ENCODE measurements around the gene TOGARAM1. TPM values are rescaled to one million over a fixed set of nuclear protein-coding genes. Genes with fewer than 3 reads are reported as not detected.

Gene TOGARAM1
- total RNA-seq, 1 experiment from 2014 or later = 15.1 TPM

GRCh38 chr14:45083617-45083975 lies 121.6 kb downstream of the TOGARAM1 start:
- intact Hi-C loops (cut with micrococcal nuclease; ENCODE audit: unreplicated experiment) = loop anchor here (1.0 to 10.0 kb wide), 2 partner anchors 11 to 169 kb away; no protein-coding TSS in a partner anchor
- no peaks in the 10 kb centered on the region for H3K9me3 Mint-ChIP-seq (ENCODE audit: low read depth, unreplicated experiment)
- TF ChIP-seq CTCF (IDR thresholded peaks at IDR 0.05; ENCODE audit: unreplicated experiment) = no peak
- H3K27me3 Mint-ChIP-seq (ENCODE audit: unreplicated experiment) = no peaks in the 10 kb centered on the region
- peaks cover 34% of the 10 kb centered on the region for H3K4me1 Mint-ChIP-seq (ENCODE audit: low read depth, unreplicated experiment)
- H3K36me3 Mint-ChIP-seq (ENCODE audit: insufficient read depth, unreplicated experiment) = peaks cover 18% of the 10 kb centered on the region
- CTCF ChIA-PET = no interaction called here
- peak overlapping the region; percentile 96 for H3K4me3 Mint-ChIP-seq (ENCODE audit: low read depth, unreplicated experiment)
- H3K27ac Mint-ChIP-seq (ENCODE audit: unreplicated experiment) = peak overlapping the region; percentile 87
- BruUV-seq (replicated peaks) = no TSS peak
- no peak for DNase-seq

- Mint-ChIP-seq H3K9me3 (ENCODE audit: low read depth, unreplicated experiment) (no peaks in the 10 kb centered on the region), H3K4me3 (ENCODE audit: low read depth, unreplicated experiment) (peak within 1 kb of the TSS; percentile 96), H3K27me3 (ENCODE audit: unreplicated experiment) (no peaks in the 10 kb centered on the region), H3K27ac (ENCODE audit: unreplicated experiment) (peak within 1 kb of the TSS; percentile 87), H3K36me3 (ENCODE audit: insufficient read depth, unreplicated experiment) (peaks cover 18% of the 10 kb centered on the region), H3K4me1 (ENCODE audit: low read depth, unreplicated experiment) (peaks cover 34% of the 10 kb centered on the region)
- BruUV-seq (replicated peaks) = TSS peak; percentile 52
- intact Hi-C loops (cut with micrococcal nuclease; ENCODE audit: unreplicated experiment) = loop anchor here (1.0 to 10.0 kb wide), 3 partner anchors 12 to 169 kb away; partner anchors contain the start of gene TOGARAM1
- CTCF ChIA-PET = no interaction called here
- no peak for TF ChIP-seq CTCF (IDR thresholded peaks at IDR 0.05; ENCODE audit: unreplicated experiment)
- peak; percentile 96 for DNase-seq
Observed at GRCh38 chr14:45083976-45084722, 122.2 kb downstream of the TOGARAM1 start, which contains the start of gene PRPF39. PRPF39 (plus strand) TSS chr14:45084116; CDS start chr14:45095240, 11,124 bp downstream.

- no peak for TF ChIP-seq CTCF (IDR thresholded peaks at IDR 0.05; ENCODE audit: unreplicated experiment)
- H3K36me3 Mint-ChIP-seq (ENCODE audit: insufficient read depth, unreplicated experiment) = peaks cover 18% of the 10 kb centered on the region
- H3K9me3 Mint-ChIP-seq (ENCODE audit: low read depth, unreplicated experiment) = no peaks in the 10 kb centered on the region
- CTCF ChIA-PET = no interaction called here
- peak overlapping the region; percentile 96 for H3K4me3 Mint-ChIP-seq (ENCODE audit: low read depth, unreplicated experiment)
- no TSS peak for BruUV-seq (replicated peaks)
- H3K27me3 Mint-ChIP-seq (ENCODE audit: unreplicated experiment) = no peaks in the 10 kb centered on the region
- intact Hi-C loops (cut with micrococcal nuclease; ENCODE audit: unreplicated experiment) = loop anchor here (2.0 to 10.0 kb wide), 2 partner anchors 122 to 170 kb away; partner anchors contain the start of gene TOGARAM1
- no peak for DNase-seq
- peaks cover 34% of the 10 kb centered on the region for H3K4me1 Mint-ChIP-seq (ENCODE audit: low read depth, unreplicated experiment)
- H3K27ac Mint-ChIP-seq (ENCODE audit: unreplicated experiment) = peak overlapping the region; percentile 46
Observed at GRCh38 chr14:45084946-45085346, 123.0 kb downstream of the TOGARAM1 start.

GRCh38 chr14:45089813-45090212 lies 127.8 kb downstream of the TOGARAM1 start:
- CTCF ChIA-PET = interaction anchor here (0.7 kb wide), 1 partner anchor 69 kb away, joined by 3 read pairs; no protein-coding TSS in a partner anchor

More at GRCh38 chr14:45089813-45090212, 127.8 kb downstream of the TOGARAM1 start:
- Mint-ChIP-seq H3K9me3 (ENCODE audit: low read depth, unreplicated experiment) (no peaks in the 10 kb centered on the region), H3K4me1 (ENCODE audit: low read depth, unreplicated experiment) (peaks cover 17% of the 10 kb centered on the region), H3K4me3 (ENCODE audit: low read depth, unreplicated experiment) (no peak overlapping the region), H3K27me3 (ENCODE audit: unreplicated experiment) (no peaks in the 10 kb centered on the region), H3K27ac (ENCODE audit: unreplicated experiment) (no peak overlapping the region), H3K36me3 (ENCODE audit: insufficient read depth, unreplicated experiment) (peaks cover 15% of the 10 kb centered on the region)
- TF ChIP-seq CTCF (IDR thresholded peaks at IDR 0.05; ENCODE audit: unreplicated experiment) = no peak
- intact Hi-C loops (cut with micrococcal nuclease; ENCODE audit: unreplicated experiment) = loop anchor here (10.0 kb wide), 1 partner anchor 175 kb away; no protein-coding TSS in a partner anchor
- no TSS peak for BruUV-seq (replicated peaks)
- DNase-seq = no peak

Measured in Calu3 (cell line).